T-helper 17 cell (primary cell): ENCODE results near the gene SLC39A7. TPM values are rescaled to one million over a fixed set of nuclear protein-coding genes. Genes with fewer than 3 reads are reported as not detected.

Experiments used
- ATAC-seq: fragments of 150-1000 bp; cut with Tn5 transposase; 2 replicates; pipeline ENCODE4 v1.10.0; 2021; ENCODE audit warnings: mild to moderate bottlenecking, moderate library complexity
- DNase-seq, 3 donors: peaks; one replicate each; pipeline versions ENCODE4 v3.0.0 to v3.0.0-alpha.2; 2020 to 2021
- H3K9me3 ChIP-seq: one replicate; pipeline ENCODE4 v1.7.0; 2013; ENCODE audit warnings: low read length, mild to moderate bottlenecking; ENCODE audit not compliant: control insufficient read depth, poor library complexity, severe bottlenecking
- H3K27ac Mint-ChIP-seq: one replicate; pipeline ENCODE4 v1.8.0; 2022; ENCODE audit warnings: mild to moderate bottlenecking, moderate library complexity, mixed read lengths
- H3K27me3 Mint-ChIP-seq: one replicate; pipeline ENCODE4 v1.8.0; 2022; ENCODE audit warnings: mixed read lengths
- H3K36me3 Mint-ChIP-seq: one replicate; pipeline ENCODE4 v1.8.0; 2022; ENCODE audit warnings: low read depth, mixed read lengths
- H3K4me1 Mint-ChIP-seq: one replicate; pipeline ENCODE4 v1.8.0; 2022; ENCODE audit warnings: mild to moderate bottlenecking, mixed read lengths
- H3K4me3 Mint-ChIP-seq: one replicate; pipeline ENCODE4 v1.8.0; 2022; ENCODE audit warnings: mild to moderate bottlenecking, moderate library complexity, mixed read lengths
- total RNA-seq, 4 donors: library from RNA in 2 of 4; stranded (reverse) in 2 of 4; gene quantifications; one replicate each; pipeline ENCODE4 v1.2.3 and lab custom pipeline; 2022 to 2026

SLC39A7 gene
- total RNA-seq, 2 donors from 2014 or later: 22.4 to 25.8 TPM

GRCh38 chr6:33198159-33198852, 2.4 kb upstream of the SLC39A7 start:
- peaks cover 8% of the 10 kb centered on the region for H3K36me3 Mint-ChIP-seq
- H3K27ac Mint-ChIP-seq: peak overlapping the region; percentile 99
- peaks cover 59% of the 10 kb centered on the region for H3K4me1 Mint-ChIP-seq
- H3K9me3 ChIP-seq: no peaks in the 10 kb centered on the region
- H3K4me3 Mint-ChIP-seq: peak overlapping the region; percentile 99
- DNase-seq: no peak
- no peaks in the 10 kb centered on the region for H3K27me3 Mint-ChIP-seq
- no peak for ATAC-seq

DNA sequence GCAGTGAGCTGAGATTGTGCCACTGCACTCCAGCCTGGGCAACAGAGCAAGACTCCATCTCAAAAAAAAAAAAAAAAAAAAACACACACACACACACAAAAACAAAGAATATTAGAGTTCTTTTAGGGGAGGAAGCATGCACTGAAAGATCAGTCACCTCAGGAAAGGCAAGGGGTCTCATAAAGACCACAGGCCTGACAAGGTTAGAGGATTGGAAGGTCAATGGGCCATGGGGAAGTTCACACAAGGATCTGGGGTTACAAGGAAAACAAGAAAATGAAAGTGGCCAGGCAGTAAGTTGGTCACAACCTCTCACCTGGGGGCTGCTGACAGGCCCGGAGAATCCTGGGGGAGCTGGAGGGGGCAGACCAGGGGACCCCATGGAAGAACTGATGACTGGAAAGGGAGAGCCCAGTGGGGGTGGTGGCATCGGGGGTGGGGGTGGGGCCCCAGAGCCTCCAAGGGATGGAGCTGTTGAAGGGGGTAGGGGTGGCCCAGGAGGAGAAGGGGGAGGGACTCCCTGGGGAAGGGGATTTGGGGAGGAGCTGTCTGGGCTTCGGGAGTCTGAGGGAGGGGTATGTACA, 1.7 kb upstream of the SLC39A7 start:
- H3K36me3 Mint-ChIP-seq: peaks cover 8% of the 10 kb centered on the region
- no peaks in the 10 kb centered on the region for H3K27me3 Mint-ChIP-seq
- H3K9me3 ChIP-seq: no peaks in the 10 kb centered on the region
- peaks cover 58% of the 10 kb centered on the region for H3K4me1 Mint-ChIP-seq
- H3K27ac Mint-ChIP-seq: peak overlapping the region; percentile 99
- no peak for ATAC-seq
- no peak for DNase-seq
- H3K4me3 Mint-ChIP-seq: peak overlapping the region; percentile 99

DNA sequence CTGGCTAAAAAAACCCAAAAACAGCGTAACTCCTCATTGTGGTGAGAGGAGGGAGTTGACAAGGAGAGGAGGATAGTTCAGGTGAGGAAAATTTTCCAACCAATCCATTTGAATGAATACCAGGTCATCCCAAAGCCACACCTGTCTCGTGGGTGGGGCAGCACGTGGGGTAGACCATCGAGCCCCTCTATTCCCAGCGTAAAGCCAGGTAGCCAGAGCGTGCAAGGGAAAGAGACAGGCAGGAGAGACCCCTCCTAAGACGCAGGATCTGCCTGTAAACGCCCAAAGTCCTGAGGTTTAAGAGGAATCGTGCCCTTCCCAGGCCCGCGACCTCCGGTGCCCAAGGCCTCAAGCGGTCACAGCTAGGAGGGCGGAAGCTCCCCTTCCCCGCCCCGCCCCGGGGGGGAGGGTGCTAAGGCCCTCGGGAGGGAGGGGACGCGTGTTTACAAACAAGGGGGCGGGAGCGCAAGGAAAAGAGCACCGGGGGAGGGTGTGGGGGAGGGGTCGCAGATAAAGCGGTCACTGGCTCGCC, 914 bp upstream of the SLC39A7 start:
- Mint-ChIP-seq H3K4me1 (peaks cover 63% of the 10 kb centered on the region), H3K27ac (peak overlapping the region; percentile 99), H3K36me3 (peaks cover 8% of the 10 kb centered on the region), H3K4me3 (peak overlapping the region; percentile 99), H3K27me3 (no peaks in the 10 kb centered on the region)
- DNase-seq: peak in 2 of 3 donors; percentile 64 to 65
- H3K9me3 ChIP-seq: no peaks in the 10 kb centered on the region
- ATAC-seq: peak; percentile 28

DNA sequence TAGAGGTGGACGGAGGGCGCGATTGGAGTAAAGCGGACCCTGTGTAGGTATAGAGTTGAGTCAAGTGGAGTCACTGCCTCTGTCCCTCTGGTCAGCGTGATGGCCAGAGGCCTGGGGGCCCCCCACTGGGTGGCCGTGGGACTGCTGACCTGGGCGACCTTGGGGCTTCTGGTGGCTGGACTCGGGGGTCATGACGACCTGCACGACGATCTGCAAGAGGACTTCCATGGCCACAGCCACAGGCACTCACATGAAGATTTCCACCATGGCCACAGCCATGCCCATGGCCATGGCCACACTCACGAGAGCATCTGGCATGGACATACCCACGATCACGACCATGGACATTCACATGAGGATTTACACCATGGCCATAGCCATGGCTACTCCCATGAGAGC, 479 bp downstream of the SLC39A7 start:
- no peak for DNase-seq
- Mint-ChIP-seq H3K36me3 (peaks cover 8% of the 10 kb centered on the region), H3K4me3 (peak overlapping the region; percentile 99)

GRCh38 chr6:33201935-33202334, 1.3 kb downstream of the SLC39A7 start:
- ATAC-seq: no peak

More for the DNA sequence above, 479 bp downstream of the SLC39A7 start:
- Mint-ChIP-seq H3K27ac (peak overlapping the region; percentile 99), H3K4me1 (peaks cover 70% of the 10 kb centered on the region), H3K27me3 (no peaks in the 10 kb centered on the region)
- H3K9me3 ChIP-seq: no peaks in the 10 kb centered on the region
- no peak for ATAC-seq

GRCh38 chr6:33202799-33203198, 2.1 kb downstream of the SLC39A7 start:
- Mint-ChIP-seq H3K27me3 (no peaks in the 10 kb centered on the region), H3K4me3 (peak overlapping the region; percentile 99), H3K36me3 (peaks cover 6% of the 10 kb centered on the region), H3K27ac (peak overlapping the region; percentile 27), H3K4me1 (peaks cover 65% of the 10 kb centered on the region)
- no peaks in the 10 kb centered on the region for H3K9me3 ChIP-seq
- DNase-seq (no peak), ATAC-seq (no peak)

More at GRCh38 chr6:33201935-33202334, 1.3 kb downstream of the SLC39A7 start:
- no peak for DNase-seq
- Mint-ChIP-seq H3K27me3 (no peaks in the 10 kb centered on the region), H3K36me3 (peaks cover 6% of the 10 kb centered on the region), H3K27ac (peak overlapping the region; percentile 99), H3K4me3 (peak overlapping the region; percentile 99), H3K4me1 (peaks cover 69% of the 10 kb centered on the region)
- no peaks in the 10 kb centered on the region for H3K9me3 ChIP-seq

GRCh38 chr6:33203443-33204164, 2.9 kb downstream of the SLC39A7 start:
- Mint-ChIP-seq H3K36me3 (peaks cover 6% of the 10 kb centered on the region), H3K27me3 (no peaks in the 10 kb centered on the region), H3K4me3 (peak overlapping the region; percentile 93), H3K4me1 (peaks cover 59% of the 10 kb centered on the region), H3K27ac (peak overlapping the region; percentile 79)
- DNase-seq (no peak), ATAC-seq (no peak)
- H3K9me3 ChIP-seq: no peaks in the 10 kb centered on the region

DNA sequence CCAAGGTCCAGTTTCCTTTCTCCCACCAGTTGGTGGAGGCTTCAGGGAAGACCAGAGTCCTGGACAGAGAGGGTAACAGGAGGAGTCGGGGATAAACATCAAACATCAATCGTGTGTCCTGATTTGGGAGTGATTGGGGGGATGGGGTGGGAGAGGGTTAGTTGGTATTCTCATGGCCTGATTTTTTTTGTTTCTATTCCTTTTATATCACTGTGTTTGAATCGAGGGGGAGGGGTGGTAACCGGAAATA, 3.4 kb downstream of the SLC39A7 start:
- ATAC-seq (no peak), DNase-seq (no peak)
- Mint-ChIP-seq H3K4me1 (peaks cover 59% of the 10 kb centered on the region), H3K36me3 (peaks cover 9% of the 10 kb centered on the region), H3K4me3 (peak overlapping the region; percentile 93), H3K27ac (peak overlapping the region; percentile 79), H3K27me3 (no peaks in the 10 kb centered on the region)
- H3K9me3 ChIP-seq: no peaks in the 10 kb centered on the region

DNA sequence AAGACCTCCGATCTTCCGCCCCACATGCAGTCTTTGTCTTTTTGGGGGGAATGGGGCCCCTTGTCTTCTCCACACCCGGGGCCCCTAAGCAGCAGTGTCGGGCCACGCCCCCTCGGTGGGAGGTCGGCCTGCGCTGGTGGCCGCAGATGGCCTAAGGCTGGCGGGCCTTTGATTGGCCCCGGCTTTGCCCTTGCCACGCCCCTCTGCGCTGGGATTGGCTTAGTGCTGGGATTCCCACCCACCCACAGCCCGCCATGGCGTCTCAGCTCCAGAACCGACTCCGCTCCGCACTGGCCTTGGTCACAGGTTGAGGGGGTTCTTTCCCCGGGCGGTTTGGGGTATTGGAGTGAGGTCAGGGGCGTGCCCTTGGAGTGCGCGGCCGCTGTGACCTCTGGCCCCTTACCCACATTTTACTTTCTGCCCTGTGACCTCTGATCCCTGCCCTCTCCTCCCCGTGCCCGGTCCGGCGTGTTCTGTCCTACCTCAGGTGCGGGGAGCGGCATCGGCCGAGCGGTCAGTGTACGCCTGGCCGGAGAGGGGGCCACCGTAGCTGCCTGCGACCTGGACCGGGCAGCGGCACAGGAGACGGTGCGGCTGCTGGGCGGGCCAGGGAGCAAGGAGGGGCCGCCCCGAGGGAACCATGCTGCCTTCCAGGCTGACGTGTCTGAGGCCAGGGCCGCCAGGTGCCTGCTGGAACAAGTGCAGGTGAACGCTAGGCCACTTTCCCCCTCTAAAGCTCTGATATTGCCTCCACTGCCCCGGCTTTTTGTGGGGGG, 3.9 kb downstream of the SLC39A7 start, which contains the start of gene HSD17B8:
Gene HSD17B8 (plus strand): TSS at position 241 of the 776 bp plus-strand sequence. CDS start 14 bp downstream, at position 255.
- H3K27ac Mint-ChIP-seq: peak within 1 kb of the TSS; percentile 79
- ATAC-seq: peak; percentile 68
- H3K27me3 Mint-ChIP-seq: no peaks in the 10 kb centered on the region
- peak within 1 kb of the TSS; percentile 93 for H3K4me3 Mint-ChIP-seq
- DNase-seq: peak; percentile 78 to 88 (median 88)
- peaks cover 59% of the 10 kb centered on the region for H3K4me1 Mint-ChIP-seq
- H3K9me3 ChIP-seq: no peaks in the 10 kb centered on the region
- H3K36me3 Mint-ChIP-seq: peaks cover 9% of the 10 kb centered on the region

- Mint-ChIP-seq H3K4me1 (peaks cover 61% of the 10 kb centered on the region), H3K27me3 (no peaks in the 10 kb centered on the region), H3K4me3 (peak overlapping the region; percentile 93), H3K36me3 (peaks cover 9% of the 10 kb centered on the region), H3K27ac (peak overlapping the region; percentile 77)
- DNase-seq (no peak), ATAC-seq (no peak)
- H3K9me3 ChIP-seq: no peaks in the 10 kb centered on the region
These were observed 4.7 kb downstream of the SLC39A7 start for GRCh38 chr6:33205191-33206026.

DNA sequence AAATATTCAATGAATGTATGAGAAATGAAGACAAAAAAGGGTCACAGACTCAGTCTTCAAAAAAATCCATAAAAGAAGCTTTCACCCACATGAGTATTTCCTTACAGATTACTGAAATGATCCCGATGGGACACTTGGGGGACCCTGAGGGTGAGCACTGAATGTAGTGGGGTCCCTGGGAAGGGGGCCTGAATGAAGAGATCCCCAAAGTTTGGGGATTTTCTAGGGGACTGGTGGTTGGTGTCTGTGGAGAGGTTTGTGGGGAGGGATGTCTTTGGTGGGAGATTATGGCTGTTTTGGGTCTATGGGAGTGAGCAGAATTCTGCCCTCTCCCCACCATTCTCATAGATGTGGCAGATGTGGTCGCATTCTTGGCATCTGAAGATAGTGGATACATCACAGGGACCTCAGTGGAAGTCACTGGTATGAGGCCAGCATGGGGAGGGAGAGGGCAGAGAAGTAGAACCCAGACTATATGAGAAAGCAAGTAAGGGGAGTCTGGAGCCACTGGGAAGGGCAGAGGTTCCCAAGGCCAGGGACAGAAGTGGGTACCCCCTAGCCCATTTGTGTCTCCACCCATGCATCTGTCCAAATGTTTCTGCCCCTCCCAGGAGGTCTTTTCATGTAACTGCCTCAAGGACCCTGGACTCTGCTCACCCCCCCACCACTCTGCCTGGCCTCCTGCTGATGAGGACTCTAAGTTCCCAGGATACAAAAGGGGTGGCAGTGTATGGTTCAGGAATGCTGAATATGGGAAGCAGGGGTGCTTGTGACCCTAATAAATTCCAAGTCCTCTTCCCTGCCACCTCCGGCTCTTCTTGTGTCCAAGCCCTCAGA, 5.6 kb downstream of the SLC39A7 start:
- no peak for DNase-seq
- ATAC-seq: no peak
- no peaks in the 10 kb centered on the region for H3K9me3 ChIP-seq
- peaks cover 55% of the 10 kb centered on the region for H3K4me1 Mint-ChIP-seq
- H3K36me3 Mint-ChIP-seq: peaks cover 6% of the 10 kb centered on the region
- H3K27ac Mint-ChIP-seq: peak overlapping the region; percentile 77
- no peaks in the 10 kb centered on the region for H3K27me3 Mint-ChIP-seq
- peak overlapping the region; percentile 93 for H3K4me3 Mint-ChIP-seq
